ENCODE measurements around the gene JPH2.

Gene JPH2

DNA sequence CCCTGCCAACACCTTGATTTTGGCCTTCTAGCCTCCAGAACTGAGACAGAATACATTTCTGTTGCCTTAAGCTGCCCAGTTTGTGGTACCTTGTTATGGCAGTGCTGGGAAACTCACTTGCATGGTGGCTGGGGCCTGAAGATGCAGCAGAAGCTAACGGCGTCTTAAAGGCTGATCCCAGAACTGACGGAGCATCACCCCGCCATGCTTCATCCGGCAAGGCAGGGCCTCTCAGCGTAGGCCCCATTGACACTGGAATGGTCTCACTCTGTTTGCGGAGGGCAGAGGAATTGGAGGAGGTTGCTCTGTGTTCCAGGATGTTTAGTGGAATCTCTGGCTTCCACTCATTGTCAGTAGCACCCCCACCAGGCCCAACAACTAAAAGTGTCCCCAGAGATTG, 102.1 kb downstream of the JPH2 start:
- H3K9me3 ChIP-seq (ENCODE audit: insufficient read depth, low read length), result no peaks in the 10 kb centered on the region
- no peak overlapping the region for H3K4me3 ChIP-seq (ENCODE audit: low read length)
- TF ChIP-seq, protein P1, sequence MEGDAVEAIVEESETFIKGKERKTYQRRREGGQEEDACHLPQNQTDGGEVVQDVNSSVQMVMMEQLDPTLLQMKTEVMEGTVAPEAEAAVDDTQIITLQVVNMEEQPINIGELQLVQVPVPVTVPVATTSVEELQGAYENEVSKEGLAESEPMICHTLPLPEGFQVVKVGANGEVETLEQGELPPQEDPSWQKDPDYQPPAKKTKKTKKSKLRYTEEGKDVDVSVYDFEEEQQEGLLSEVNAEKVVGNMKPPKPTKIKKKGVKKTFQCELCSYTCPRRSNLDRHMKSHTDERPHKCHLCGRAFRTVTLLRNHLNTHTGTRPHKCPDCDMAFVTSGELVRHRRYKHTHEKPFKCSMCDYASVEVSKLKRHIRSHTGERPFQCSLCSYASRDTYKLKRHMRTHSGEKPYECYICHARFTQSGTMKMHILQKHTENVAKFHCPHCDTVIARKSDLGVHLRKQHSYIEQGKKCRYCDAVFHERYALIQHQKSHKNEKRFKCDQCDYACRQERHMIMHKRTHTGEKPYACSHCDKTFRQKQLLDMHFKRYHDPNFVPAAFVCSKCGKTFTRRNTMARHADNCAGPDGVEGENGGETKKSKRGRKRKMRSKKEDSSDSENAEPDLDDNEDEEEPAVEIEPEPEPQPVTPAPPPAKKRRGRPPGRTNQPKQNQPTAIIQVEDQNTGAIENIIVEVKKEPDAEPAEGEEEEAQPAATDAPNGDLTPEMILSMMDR (IDR thresholded peaks at IDR 0.05; ENCODE audit: low read depth, low read length), result no peak
- TF ChIP-seq EZH2phosphoT487 (IDR thresholded peaks at IDR 0.05; ENCODE audit: low read depth), result no peak
- no peaks in the 10 kb centered on the region for H4K20me1 ChIP-seq (ENCODE audit: insufficient read depth, low read length)
- H2AFZ ChIP-seq (ENCODE audit: low read depth, low read length), result no peak overlapping the region
- no peak overlapping the region for H3K9ac ChIP-seq (ENCODE audit: low read length)
- no peak overlapping the region for H3K4me2 ChIP-seq (ENCODE audit: low read length)
- H3K79me2 ChIP-seq (ENCODE audit: low read length), result no peaks in the 10 kb centered on the region
- no peak overlapping the region for H3K27ac ChIP-seq (ENCODE audit: low read length)
- H3K36me3 ChIP-seq (replicated peaks; ENCODE audit: low read depth, low read length), result no peaks in the 10 kb centered on the region
- peaks cover 20% of the 10 kb centered on the region for H3K4me1 ChIP-seq (ENCODE audit: low read length)
- no peaks in the 10 kb centered on the region for H3K27me3 ChIP-seq (ENCODE audit: low read depth, low read length)

DNA sequence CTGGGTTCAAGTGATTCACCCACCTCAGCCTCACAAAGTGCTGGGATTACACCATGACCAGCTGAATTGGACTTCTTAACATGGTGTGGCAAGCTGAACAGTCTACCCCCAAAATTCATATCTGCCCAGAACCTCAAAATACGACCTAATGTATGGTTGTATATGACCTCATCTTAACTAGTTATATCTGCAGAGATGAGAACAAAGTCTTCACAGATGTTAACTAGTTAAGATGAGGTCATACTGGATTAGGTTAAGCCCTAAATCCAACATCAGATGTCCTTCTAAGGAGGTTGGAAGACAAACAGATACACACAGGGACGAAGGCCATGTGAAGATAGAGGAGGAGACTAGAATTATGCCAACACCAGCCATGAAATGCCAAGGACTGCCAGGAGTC, 102.5 kb downstream of the JPH2 start:
- no peak overlapping the region for H3K9ac ChIP-seq (ENCODE audit: low read length)
- no peak overlapping the region for H3K4me3 ChIP-seq (ENCODE audit: low read length)
- H3K4me2 ChIP-seq (ENCODE audit: low read length), result no peak overlapping the region
- H3K27ac ChIP-seq (ENCODE audit: low read length), result no peak overlapping the region
- H3K36me3 ChIP-seq (replicated peaks; ENCODE audit: low read depth, low read length), result peaks cover 3% of the 10 kb centered on the region
- no peaks in the 10 kb centered on the region for H4K20me1 ChIP-seq (ENCODE audit: insufficient read depth, low read length)
- no peak for TF ChIP-seq EZH2phosphoT487 (IDR thresholded peaks at IDR 0.05; ENCODE audit: low read depth)
- TF ChIP-seq, protein P1 (IDR thresholded peaks at IDR 0.05; ENCODE audit: low read depth, low read length), result no peak
- H2AFZ ChIP-seq (ENCODE audit: low read depth, low read length), result no peak overlapping the region
- H3K79me2 ChIP-seq (ENCODE audit: low read length), result no peaks in the 10 kb centered on the region
- H3K4me1 ChIP-seq (ENCODE audit: low read length), result peaks cover 18% of the 10 kb centered on the region
- H3K9me3 ChIP-seq (ENCODE audit: insufficient read depth, low read length), result no peaks in the 10 kb centered on the region
- no peaks in the 10 kb centered on the region for H3K27me3 ChIP-seq (ENCODE audit: low read depth, low read length)

DNA sequence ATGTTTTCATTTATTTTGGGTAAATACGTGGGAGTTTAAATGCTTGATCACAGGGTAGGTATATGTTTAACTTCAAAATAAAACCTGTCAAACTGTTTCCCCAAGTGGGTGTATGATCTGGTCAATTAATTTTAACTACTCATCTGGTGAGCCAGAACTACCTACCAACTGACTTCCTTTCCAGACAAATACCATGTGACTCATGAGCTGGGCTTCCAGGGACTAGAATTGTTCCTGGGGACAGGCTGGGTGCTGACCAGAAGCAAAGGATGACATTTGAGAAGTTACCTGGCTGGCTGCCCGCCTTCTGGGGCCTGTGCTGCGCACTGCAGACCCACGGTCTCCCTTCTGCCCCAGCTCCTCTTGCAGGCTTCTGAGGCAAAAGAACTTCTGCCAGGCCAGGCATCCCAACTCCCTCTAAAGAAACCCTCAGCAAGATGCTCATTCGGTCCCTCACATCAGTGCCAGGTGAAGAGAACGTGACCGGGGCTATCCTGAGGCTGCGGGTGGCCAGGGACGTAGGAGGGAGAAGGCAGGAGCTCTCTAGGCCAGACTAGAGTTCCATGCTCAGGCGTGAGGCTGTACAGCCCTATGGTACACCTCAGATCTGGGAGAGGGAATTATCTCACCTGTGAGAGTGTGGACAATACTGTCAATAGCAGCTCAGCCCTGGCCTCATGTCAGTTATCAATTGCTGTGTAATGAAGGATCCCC, 103.6 kb downstream of the JPH2 start:
- Histone ChIP-seq H3K9ac (ENCODE audit: low read length) (no peak overlapping the region), H3K4me1 (ENCODE audit: low read length) (peaks cover 18% of the 10 kb centered on the region), H3K4me2 (ENCODE audit: low read length) (no peak overlapping the region), H3K27me3 (ENCODE audit: low read depth, low read length) (no peaks in the 10 kb centered on the region), H4K20me1 (ENCODE audit: insufficient read depth, low read length) (no peaks in the 10 kb centered on the region), H3K36me3 (replicated peaks; ENCODE audit: low read depth, low read length) (peaks cover 4% of the 10 kb centered on the region), H3K4me3 (ENCODE audit: low read length) (no peak overlapping the region), H3K9me3 (ENCODE audit: insufficient read depth, low read length) (no peaks in the 10 kb centered on the region), H2AFZ (ENCODE audit: low read depth, low read length) (no peak overlapping the region), H3K27ac (ENCODE audit: low read length) (no peak overlapping the region), H3K79me2 (ENCODE audit: low read length) (no peaks in the 10 kb centered on the region)
- TF ChIP-seq, protein P1 (IDR thresholded peaks at IDR 0.05; ENCODE audit: low read depth, low read length), result no peak
- TF ChIP-seq EZH2phosphoT487 (IDR thresholded peaks at IDR 0.05; ENCODE audit: low read depth), result no peak

DNA sequence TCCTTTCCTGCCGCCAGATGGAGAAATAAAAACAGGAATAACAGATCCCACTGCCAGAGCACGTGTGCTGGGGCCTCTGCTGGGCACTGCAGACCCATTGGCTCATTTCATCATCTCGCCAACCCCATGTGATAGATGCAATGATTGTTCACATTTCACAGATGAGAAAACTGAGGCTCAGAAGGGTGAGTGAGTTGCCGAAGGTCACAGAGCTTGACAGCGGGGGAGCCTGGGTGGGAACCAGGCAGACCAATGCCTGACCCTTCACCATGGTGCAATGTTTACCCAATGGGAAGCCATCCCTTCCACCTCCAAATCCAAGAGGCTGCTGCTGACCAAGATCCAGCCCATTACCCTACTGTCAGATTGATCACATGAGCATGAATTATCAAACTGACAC, 105.1 kb downstream of the JPH2 start:
- Histone ChIP-seq H4K20me1 (ENCODE audit: insufficient read depth, low read length) (no peaks in the 10 kb centered on the region), H3K36me3 (replicated peaks; ENCODE audit: low read depth, low read length) (peaks cover 4% of the 10 kb centered on the region), H3K9me3 (ENCODE audit: insufficient read depth, low read length) (no peaks in the 10 kb centered on the region), H3K27me3 (ENCODE audit: low read depth, low read length) (no peaks in the 10 kb centered on the region), H3K4me2 (ENCODE audit: low read length) (no peak overlapping the region), H3K4me1 (ENCODE audit: low read length) (peaks cover 18% of the 10 kb centered on the region), H3K9ac (ENCODE audit: low read length) (no peak overlapping the region), H3K79me2 (ENCODE audit: low read length) (no peaks in the 10 kb centered on the region), H3K27ac (ENCODE audit: low read length) (no peak overlapping the region), H2AFZ (ENCODE audit: low read depth, low read length) (no peak overlapping the region), H3K4me3 (ENCODE audit: low read length) (no peak overlapping the region)
- TF ChIP-seq, protein P1 (IDR thresholded peaks at IDR 0.05; ENCODE audit: low read depth, low read length), result no peak

Measured in OCI-LY3 (cell line).